Activated CD8-positive, alpha-beta memory T cell treated with anti-CD3 and anti-CD28 coated beads, Interleukin-2, amount 10 ng/mL, durations not matched to agents 7 days and 5 days (primary cell): ENCODE results near the gene SLC7A10. TPM values are rescaled to one million over a fixed set of nuclear protein-coding genes. Genes with fewer than 3 reads are reported as not detected.

Experiments
- ATAC-seq: fragments of 150-1000 bp; cut with Tn5 transposase; one replicate; pipeline ENCODE4 v1.10.0; 2021; ENCODE audit warnings: moderate library complexity
- CTCF ChIA-PET: fragments of 350-600 bp; sonication (Branson Sonifier 250); formaldehyde crosslinking; loops from one replicate; lab custom pipeline; 2021; ENCODE audit warnings: antibody characterized with exemption; lab: Charles Lee
- DNase-seq: peaks from one replicate; pipeline ENCODE4 v3.0.0-alpha.2; 2020
- H3K27ac Mint-ChIP-seq: one replicate; pipeline ENCODE4 v1.8.0; 2021; ENCODE audit warnings: mild to moderate bottlenecking, mixed read lengths
- H3K27me3 Mint-ChIP-seq: one replicate; pipeline ENCODE4 v1.8.0; 2021; ENCODE audit warnings: mixed read lengths
- H3K36me3 Mint-ChIP-seq: one replicate; pipeline ENCODE4 v1.8.0; 2021; ENCODE audit warnings: mild to moderate bottlenecking, mixed read lengths
- H3K4me1 Mint-ChIP-seq: one replicate; pipeline ENCODE4 v1.8.0; 2021; ENCODE audit warnings: mixed read lengths
- H3K4me3 Mint-ChIP-seq: one replicate; pipeline ENCODE4 v1.8.0; 2021; ENCODE audit warnings: mild to moderate bottlenecking, moderate library complexity, mixed read lengths
- H3K9me3 Mint-ChIP-seq: one replicate; pipeline ENCODE4 v1.8.0; 2022; ENCODE audit warnings: low read depth, mixed read lengths
- total RNA-seq, 2 experiments: library from RNA; stranded (reverse); gene quantifications; one replicate each; pipeline ENCODE4 v1.2.3, GENCODE V29; 2021

SLC7A10 gene
- not detected for total RNA-seq

GRCh38 chr19:33225458-33225926 is at the start of gene SLC7A10:
SLC7A10 (minus strand) TSS chr19:33225850; CDS start chr19:33225703, 147 bp downstream.
- CTCF ChIA-PET, result interaction anchor here (3.2 kb wide), 1 partner anchor 10 kb away, joined by 16 read pairs; no protein-coding TSS in a partner anchor
- no peak within 1 kb of the TSS for H3K27ac Mint-ChIP-seq
- no peak for ATAC-seq
- H3K27me3 Mint-ChIP-seq, result peaks cover 54% of the 10 kb centered on the region
- peaks cover 13% of the 10 kb centered on the region for H3K9me3 Mint-ChIP-seq
- DNase-seq, result no peak
- no peak within 1 kb of the TSS for H3K4me3 Mint-ChIP-seq
- H3K36me3 Mint-ChIP-seq, result peaks cover 17% of the 10 kb centered on the region
- H3K4me1 Mint-ChIP-seq, result peaks cover 3% of the 10 kb centered on the region

GRCh38 chr19:33274663-33275558 is 49.3 kb upstream of the SLC7A10 start:
- Mint-ChIP-seq H3K36me3 (no peaks in the 10 kb centered on the region), H3K27ac (no peak overlapping the region), H3K9me3 (no peaks in the 10 kb centered on the region), H3K4me3 (no peak overlapping the region), H3K4me1 (peaks cover 8% of the 10 kb centered on the region), H3K27me3 (peaks cover 5% of the 10 kb centered on the region)
- CTCF ChIA-PET, result no interaction called here
- DNase-seq (no peak), ATAC-seq (no peak)

GRCh38 chr19:33273881-33274662 is 48.4 kb upstream of the SLC7A10 start:
- no peaks in the 10 kb centered on the region for H3K36me3 Mint-ChIP-seq
- no peak overlapping the region for H3K4me3 Mint-ChIP-seq
- H3K4me1 Mint-ChIP-seq, result peaks cover 5% of the 10 kb centered on the region
- CTCF ChIA-PET, result no interaction called here
- no peak for DNase-seq
- no peaks in the 10 kb centered on the region for H3K9me3 Mint-ChIP-seq
- no peak overlapping the region for H3K27ac Mint-ChIP-seq
- peaks cover 5% of the 10 kb centered on the region for H3K27me3 Mint-ChIP-seq
- ATAC-seq, result peak; percentile 42

- no peaks in the 10 kb centered on the region for H3K36me3 Mint-ChIP-seq
- DNase-seq, result no peak
- H3K9me3 Mint-ChIP-seq, result no peaks in the 10 kb centered on the region
- no peak overlapping the region for H3K4me3 Mint-ChIP-seq
- CTCF ChIA-PET, result no interaction called here
- ATAC-seq, result no peak
- peaks cover 2% of the 10 kb centered on the region for H3K27me3 Mint-ChIP-seq
- H3K27ac Mint-ChIP-seq, result no peak overlapping the region
- peaks cover 5% of the 10 kb centered on the region for H3K4me1 Mint-ChIP-seq
Observed at GRCh38 chr19:33273065-33273736, 47.6 kb upstream of the SLC7A10 start.

- no peak for ATAC-seq
- CTCF ChIA-PET, result interaction anchor here (0.9 kb wide), 1 partner anchor 36 kb away, joined by 3 read pairs; no protein-coding TSS in a partner anchor
- no peaks in the 10 kb centered on the region for H3K27me3 Mint-ChIP-seq
Observed at GRCh38 chr19:33271246-33272021, 45.8 kb upstream of the SLC7A10 start.

GRCh38 chr19:33270769-33271168 is 45.1 kb upstream of the SLC7A10 start:
- H3K4me1 Mint-ChIP-seq, result peaks cover 5% of the 10 kb centered on the region
- H3K36me3 Mint-ChIP-seq, result no peaks in the 10 kb centered on the region
- ATAC-seq (no peak), DNase-seq (no peak)
- H3K27me3 Mint-ChIP-seq, result no peaks in the 10 kb centered on the region
- no peaks in the 10 kb centered on the region for H3K9me3 Mint-ChIP-seq
- no peak overlapping the region for H3K4me3 Mint-ChIP-seq
- no peak overlapping the region for H3K27ac Mint-ChIP-seq
- CTCF ChIA-PET, result no interaction called here

More at GRCh38 chr19:33271246-33272021, 45.8 kb upstream of the SLC7A10 start:
- DNase-seq, result no peak
- peaks cover 5% of the 10 kb centered on the region for H3K4me1 Mint-ChIP-seq
- H3K4me3 Mint-ChIP-seq, result no peak overlapping the region
- no peaks in the 10 kb centered on the region for H3K9me3 Mint-ChIP-seq
- no peaks in the 10 kb centered on the region for H3K36me3 Mint-ChIP-seq
- no peak overlapping the region for H3K27ac Mint-ChIP-seq

- no peak overlapping the region for H3K4me3 Mint-ChIP-seq
- CTCF ChIA-PET, result interaction anchor here (1.2 kb wide), 1 partner anchor 33 kb away, joined by 3 read pairs; no protein-coding TSS in a partner anchor
- H3K27ac Mint-ChIP-seq, result no peak overlapping the region
- H3K36me3 Mint-ChIP-seq, result no peaks in the 10 kb centered on the region
- no peaks in the 10 kb centered on the region for H3K27me3 Mint-ChIP-seq
- DNase-seq (no peak), ATAC-seq (no peak)
- no peaks in the 10 kb centered on the region for H3K9me3 Mint-ChIP-seq
- H3K4me1 Mint-ChIP-seq, result peaks cover 2% of the 10 kb centered on the region
Observed at GRCh38 chr19:33269016-33269415, 43.4 kb upstream of the SLC7A10 start.

GRCh38 chr19:33268162-33268991 is 42.7 kb upstream of the SLC7A10 start:
- DNase-seq, result no peak
- H3K27ac Mint-ChIP-seq, result no peak overlapping the region
- no peaks in the 10 kb centered on the region for H3K36me3 Mint-ChIP-seq
- ATAC-seq, result no peak
- no peaks in the 10 kb centered on the region for H3K4me1 Mint-ChIP-seq
- no peak overlapping the region for H3K4me3 Mint-ChIP-seq
- CTCF ChIA-PET, result interaction anchor here (1.2 kb wide), 1 partner anchor 32 kb away, joined by 3 read pairs; no protein-coding TSS in a partner anchor
- H3K9me3 Mint-ChIP-seq, result no peaks in the 10 kb centered on the region
- H3K27me3 Mint-ChIP-seq, result no peaks in the 10 kb centered on the region

GRCh38 chr19:33267706-33268105 is 42.1 kb upstream of the SLC7A10 start:
- no peaks in the 10 kb centered on the region for H3K27me3 Mint-ChIP-seq
- no peaks in the 10 kb centered on the region for H3K4me1 Mint-ChIP-seq
- no peak for DNase-seq
- CTCF ChIA-PET, result no interaction called here
- H3K4me3 Mint-ChIP-seq, result no peak overlapping the region
- H3K9me3 Mint-ChIP-seq, result no peaks in the 10 kb centered on the region
- H3K36me3 Mint-ChIP-seq, result no peaks in the 10 kb centered on the region
- H3K27ac Mint-ChIP-seq, result no peak overlapping the region
- no peak for ATAC-seq

- H3K27me3 Mint-ChIP-seq, result no peaks in the 10 kb centered on the region
- peaks cover under 1% of the 10 kb centered on the region for H3K4me1 Mint-ChIP-seq
- H3K4me3 Mint-ChIP-seq, result no peak overlapping the region
- no peaks in the 10 kb centered on the region for H3K9me3 Mint-ChIP-seq
- CTCF ChIA-PET, result interaction anchor here (1.5 kb wide), 1 partner anchor 25 kb away, joined by 4 read pairs; no protein-coding TSS in a partner anchor
- H3K27ac Mint-ChIP-seq, result no peak overlapping the region
- no peaks in the 10 kb centered on the region for H3K36me3 Mint-ChIP-seq
- no peak for DNase-seq
- ATAC-seq, result no peak
Observed at GRCh38 chr19:33266974-33267484, 41.4 kb upstream of the SLC7A10 start.

GRCh38 chr19:33264881-33265445 is 39.3 kb upstream of the SLC7A10 start:
- Mint-ChIP-seq H3K4me1 (peaks cover 7% of the 10 kb centered on the region), H3K4me3 (no peak overlapping the region), H3K36me3 (no peaks in the 10 kb centered on the region), H3K27me3 (peaks cover 4% of the 10 kb centered on the region), H3K9me3 (no peaks in the 10 kb centered on the region), H3K27ac (no peak overlapping the region)
- DNase-seq, result no peak
- no peak for ATAC-seq
- CTCF ChIA-PET, result no interaction called here
